Measurements from ENCODE around the gene BTBD2.

BTBD2 gene

DNA sequence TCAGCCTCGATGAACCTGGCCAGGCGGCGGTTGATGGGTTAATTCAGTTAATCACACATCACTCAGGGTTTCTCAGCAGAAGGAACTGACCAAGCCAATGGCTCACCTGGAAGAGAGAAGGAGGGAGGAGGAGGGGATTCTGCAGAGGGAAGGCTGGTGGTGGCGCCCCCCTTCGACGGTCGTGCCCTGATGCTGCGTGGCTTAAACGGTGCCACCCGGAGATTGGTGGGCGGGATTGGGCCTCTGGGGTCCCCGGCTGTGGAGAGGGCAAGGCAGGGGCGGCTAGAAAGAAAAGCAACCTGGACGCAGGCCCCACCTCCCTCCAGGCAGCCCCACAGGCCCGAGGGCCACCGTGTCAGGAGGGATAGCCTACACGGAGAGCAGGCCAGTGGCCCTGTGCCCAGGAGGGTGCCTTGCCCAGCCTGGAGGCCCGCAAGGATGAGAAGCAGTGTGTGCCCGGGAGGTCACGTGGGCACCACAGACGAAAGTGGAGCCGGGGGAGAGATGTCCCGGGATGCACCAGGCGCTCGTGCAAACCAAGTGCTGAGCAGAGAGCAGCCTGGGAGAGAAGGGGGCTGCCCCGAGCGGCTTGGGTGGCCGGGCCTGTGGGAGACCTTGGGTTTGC is 58.5 kb downstream of the BTBD2 start:
- no peak for DNase-seq

- DNase-seq, result no peak
These were observed 59.4 kb downstream of the BTBD2 start for GRCh38 chr19:1956122-1956494.

DNA sequence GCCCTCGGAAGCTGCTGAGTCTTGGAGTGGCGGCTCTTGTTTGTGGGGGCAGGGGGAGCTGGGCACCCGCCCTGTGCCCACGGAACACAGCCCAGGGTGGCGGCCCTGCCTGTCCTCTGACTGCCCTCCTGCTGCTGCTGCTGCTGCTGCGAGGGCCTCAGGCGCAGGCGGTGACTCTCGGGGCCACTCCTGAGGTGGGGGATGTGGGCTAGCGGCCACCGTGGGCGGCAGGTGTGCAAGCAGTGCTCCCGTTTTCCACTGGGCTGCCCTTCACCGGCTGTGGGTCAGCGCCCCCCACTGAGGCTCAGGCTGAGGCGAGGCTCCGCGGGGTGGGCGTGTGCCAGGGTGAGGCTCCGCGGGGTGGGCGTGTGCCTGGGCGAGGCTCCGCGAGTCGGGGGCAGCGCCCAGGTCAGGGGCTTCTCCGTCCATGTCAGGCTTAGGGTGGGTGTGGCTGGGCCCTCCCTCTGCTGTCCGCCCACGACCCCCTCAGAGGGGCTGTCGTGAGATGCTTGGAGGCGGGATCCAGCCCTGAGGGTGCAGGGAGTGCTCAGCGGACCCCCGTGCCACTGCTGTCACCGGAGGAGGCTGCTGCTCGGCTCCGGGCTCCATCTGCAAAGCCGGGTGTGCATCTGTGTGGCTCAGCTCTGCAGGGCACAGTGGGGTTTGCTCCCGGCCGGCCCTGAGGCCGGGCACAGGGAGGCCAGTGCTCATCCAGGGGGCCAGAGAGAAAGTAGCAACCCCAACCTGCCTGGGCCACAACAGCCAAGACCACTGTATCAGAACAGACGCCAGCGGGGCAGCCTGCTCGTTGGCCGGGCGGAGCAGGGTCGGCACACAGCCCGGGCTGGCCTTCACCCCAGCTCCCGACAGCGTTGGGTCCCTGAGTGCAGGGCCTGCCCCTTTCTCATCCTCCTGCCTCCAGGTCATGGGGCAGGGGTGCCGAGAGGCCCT is 60.1 kb downstream of the BTBD2 start:
- DNase-seq, result no peak

- DNase-seq, result no peak
These were observed 61.0 kb downstream of the BTBD2 start for GRCh38 chr19:1954532-1954933.

DNA sequence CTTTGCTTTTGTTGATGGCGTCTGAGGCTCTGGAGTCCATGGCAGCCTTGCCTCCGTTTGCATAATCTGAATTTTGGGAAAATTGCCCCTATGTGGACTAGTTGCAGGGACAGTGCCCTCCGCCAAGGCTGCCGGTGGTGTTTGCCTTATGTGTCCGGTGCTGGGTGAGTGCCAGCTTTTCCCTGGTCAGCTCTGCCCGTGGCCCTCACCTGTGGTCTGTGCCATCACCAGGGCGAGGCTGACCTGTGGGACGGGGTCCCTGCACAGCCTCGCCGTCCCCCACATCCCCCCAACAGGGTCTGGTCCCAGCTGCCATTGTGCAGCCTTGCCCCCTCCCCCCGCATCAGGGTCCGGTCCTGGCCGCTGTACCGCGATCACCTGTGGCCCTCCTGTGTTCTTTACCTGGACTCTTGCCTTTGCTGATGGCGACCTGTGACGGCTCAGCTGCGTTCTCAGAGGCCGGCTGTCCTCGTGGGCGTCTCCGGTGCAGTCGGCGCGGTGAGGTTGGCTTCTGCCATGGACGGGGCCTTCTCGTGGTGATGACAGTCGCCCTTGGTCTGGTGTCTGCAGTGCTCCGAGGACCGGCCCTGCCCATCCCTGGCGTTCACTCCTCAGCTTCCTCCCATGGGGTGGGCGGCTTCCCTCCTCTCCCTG is 61.9 kb downstream of the BTBD2 start:
- no peak for DNase-seq

DNA sequence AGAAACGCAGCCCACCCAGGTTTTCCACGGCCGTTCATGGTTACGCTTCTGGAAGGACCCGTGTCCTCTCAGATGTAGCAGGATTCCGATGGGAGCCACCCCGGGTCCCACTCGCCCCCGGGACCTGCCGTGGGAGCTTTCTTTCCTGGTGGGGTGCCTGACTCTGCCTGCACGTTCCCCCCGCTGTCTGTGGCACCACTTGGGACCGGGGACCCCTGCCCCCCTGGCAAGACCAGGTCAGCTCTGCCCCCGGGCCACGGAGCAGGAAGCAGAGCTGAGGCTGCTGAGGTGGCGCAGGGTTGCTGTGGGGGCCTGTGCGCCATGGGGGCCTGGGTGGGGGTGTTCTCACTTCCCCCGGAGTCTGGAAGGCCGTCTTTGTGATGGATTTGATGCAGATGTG is 62.5 kb downstream of the BTBD2 start:
- DNase-seq, result no peak

GRCh38 chr19:1952635-1953034 is 62.9 kb downstream of the BTBD2 start:
- no peak for DNase-seq

GRCh38 chr19:1950640-1951039 is 64.9 kb downstream of the BTBD2 start:
- no peak for DNase-seq

- no peak for DNase-seq
These were observed 66.0 kb downstream of the BTBD2 start for GRCh38 chr19:1949304-1950101.

DNA sequence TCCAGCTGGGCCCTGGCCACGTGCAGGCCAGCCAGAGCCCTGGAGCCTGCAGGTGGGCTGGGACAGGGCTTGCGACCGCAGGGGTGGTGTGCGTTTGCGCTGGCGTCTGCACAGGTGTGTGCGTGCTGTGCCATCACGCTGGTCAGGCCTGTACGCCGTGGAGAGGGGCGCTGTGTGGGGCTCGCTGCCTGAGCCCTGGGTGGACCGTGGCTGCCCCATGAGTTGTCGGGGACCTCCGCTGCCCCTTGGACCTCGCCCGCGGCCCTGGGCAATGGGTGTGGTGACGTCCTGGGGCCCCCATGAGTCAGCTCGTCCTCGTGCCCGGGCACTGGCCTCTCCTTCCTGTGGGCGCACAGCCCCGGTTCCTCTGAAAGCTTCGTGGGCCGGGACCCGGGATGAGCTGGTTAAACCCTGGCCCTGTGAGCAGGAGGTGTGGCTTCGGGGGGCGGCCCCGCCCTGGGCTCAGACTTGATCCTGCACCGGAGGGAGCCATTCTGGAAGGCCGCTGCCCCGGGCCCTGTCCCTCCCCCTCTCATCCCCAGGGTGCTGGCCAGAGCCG is 67.8 kb downstream of the BTBD2 start:
- DNase-seq, result no peak

DNA sequence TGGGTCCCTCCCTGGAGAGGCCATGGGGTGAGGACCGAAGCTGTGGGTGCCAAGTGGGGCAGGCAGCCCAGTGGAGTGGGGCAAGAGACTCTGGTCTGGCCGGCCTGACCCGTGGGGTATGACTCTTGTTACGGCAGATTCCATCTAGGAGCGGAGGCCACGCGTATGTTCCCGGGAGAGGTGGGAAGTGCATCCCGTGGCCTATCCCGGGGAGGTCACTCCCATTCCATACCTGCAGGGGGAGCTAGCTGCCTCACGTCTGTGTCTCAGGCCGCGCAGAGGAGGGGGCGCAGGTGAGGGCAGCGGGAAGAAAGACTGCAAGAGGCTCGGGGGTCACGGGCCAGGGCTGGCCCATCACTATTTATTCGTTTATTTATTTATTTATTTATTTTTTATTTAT is 69.6 kb downstream of the BTBD2 start:
- DNase-seq, result no peak

DNA sequence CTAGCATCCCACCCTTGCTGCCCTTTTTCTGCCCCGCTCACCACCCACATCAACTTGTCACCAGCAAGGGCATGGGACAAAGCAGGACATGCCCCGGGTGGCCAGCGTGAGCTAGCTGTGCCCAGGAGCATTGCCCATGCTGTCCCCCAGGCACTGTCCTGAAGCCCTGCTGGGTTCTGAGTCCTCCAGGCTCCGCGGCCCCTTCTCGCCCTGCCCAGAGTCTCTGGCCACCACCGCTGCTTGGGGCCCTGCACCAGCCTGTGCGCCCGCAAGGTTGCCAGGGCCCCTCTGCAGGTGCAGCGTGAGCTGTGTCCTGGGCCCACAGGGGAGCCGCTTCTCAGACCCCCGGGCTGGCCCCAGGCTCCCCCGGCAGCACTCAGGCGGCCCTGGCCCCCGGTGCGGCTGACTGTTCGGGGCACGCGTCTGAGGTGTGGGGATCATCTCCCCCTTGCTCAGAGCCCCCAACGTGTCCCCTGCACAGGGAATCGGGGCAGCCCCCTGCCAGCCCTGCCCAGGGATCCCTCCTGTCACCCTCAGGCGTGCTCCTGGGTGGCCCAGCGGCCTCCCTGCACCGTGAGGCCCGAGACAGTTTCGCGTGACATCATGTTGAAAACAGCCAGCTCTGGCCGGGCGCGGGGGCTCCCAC is 70.5 kb downstream of the BTBD2 start:
- no peak for DNase-seq

GRCh38 chr19:1944088-1944915 is 71.2 kb downstream of the BTBD2 start:
- DNase-seq, result no peak

DNA sequence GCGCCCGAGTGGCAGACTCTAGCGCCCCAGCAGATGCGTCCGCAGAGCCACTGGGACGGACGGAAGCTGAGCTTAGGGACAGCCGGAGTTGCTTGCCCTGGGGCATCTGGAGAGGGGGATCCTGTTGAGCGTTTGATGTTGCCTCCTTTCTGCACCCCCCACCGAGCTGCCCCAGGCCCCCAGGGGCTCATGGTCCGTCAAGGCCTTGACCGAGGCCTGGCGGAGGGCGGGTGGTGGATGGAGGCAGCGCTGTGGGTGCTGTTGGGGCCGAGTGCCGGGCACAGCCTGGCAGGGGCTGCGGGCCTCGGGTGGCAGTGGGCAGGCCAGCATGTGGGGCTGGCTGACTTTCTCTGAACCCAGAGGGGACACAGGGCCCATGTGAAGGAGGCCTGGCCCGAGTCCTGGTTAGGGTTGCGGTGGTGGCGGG is 71.8 kb downstream of the BTBD2 start:
- DNase-seq, result no peak

DNA sequence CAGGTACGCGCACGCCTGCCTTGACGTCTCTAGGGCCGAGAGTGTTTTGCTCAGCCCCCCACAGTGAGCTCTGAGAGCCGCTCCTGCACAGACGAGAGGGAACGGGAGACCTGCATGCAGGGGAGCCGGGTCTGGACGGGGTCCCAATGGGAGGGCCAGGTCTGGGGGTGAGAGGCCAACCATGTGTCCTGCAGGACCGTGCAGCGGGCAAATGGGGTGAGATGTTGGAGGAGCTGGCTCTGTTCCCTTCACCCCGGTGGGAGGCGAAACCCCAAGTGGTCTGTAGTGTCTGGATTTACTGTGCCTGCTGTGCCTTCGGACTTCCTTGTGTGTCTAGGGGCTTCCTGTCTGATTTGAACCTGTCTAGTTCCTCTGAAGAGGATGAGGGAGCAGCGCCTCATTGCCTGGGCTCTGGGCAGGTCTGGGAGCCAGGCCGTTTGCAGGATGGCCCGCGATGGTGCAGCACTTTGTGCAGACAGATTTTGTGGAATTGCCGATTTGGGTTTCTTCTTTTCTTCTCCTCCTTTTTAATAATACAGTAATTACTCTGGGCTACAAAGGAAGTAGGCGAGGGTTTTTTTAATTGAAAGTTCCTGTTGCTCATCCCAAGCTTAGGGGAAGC is 72.5 kb downstream of the BTBD2 start:
- DNase-seq, result no peak

DNA sequence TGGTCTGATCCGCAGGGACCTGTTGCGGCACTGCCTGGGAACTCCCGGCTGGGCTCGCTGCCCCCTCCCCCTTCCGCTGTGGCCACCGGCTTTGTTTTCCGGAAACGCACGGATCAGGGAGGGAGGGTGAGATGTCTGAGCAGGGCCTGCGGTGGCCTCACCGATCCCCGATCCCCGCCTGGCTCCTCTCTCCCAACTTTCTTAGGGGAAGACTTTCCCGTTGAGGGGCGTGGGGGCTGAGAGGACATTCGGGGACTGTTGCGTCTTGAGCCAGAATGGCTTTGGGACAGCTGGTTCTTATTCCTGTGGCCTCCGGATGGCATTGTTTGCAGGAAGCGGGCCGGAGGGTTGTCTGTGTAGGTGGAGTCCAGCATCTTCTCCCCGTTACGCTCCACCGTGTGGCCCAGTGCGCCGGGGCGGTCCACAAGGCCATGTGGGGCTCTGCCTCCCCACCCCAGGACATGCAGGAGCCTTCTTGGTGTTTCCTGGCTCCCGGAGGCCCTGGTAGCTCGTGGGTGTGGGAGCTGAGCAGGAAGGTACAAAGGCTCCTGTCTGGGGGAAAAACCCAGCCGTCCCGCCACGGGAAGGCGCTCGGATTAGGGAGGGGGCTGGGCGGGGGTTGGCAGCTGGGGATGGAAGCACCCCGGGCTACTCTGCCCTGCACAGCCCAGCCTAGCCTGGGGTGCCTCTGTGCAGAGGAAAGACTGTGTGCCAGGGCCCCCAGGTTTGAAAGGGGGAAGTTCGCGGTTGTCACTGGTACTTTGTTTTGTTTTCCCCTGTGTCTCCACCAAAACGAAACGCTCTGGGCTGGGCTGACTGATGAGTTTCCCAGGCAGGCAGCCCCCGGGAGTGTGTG is 73.2 kb downstream of the BTBD2 start:
- peak; percentile 73 for DNase-seq

DNA sequence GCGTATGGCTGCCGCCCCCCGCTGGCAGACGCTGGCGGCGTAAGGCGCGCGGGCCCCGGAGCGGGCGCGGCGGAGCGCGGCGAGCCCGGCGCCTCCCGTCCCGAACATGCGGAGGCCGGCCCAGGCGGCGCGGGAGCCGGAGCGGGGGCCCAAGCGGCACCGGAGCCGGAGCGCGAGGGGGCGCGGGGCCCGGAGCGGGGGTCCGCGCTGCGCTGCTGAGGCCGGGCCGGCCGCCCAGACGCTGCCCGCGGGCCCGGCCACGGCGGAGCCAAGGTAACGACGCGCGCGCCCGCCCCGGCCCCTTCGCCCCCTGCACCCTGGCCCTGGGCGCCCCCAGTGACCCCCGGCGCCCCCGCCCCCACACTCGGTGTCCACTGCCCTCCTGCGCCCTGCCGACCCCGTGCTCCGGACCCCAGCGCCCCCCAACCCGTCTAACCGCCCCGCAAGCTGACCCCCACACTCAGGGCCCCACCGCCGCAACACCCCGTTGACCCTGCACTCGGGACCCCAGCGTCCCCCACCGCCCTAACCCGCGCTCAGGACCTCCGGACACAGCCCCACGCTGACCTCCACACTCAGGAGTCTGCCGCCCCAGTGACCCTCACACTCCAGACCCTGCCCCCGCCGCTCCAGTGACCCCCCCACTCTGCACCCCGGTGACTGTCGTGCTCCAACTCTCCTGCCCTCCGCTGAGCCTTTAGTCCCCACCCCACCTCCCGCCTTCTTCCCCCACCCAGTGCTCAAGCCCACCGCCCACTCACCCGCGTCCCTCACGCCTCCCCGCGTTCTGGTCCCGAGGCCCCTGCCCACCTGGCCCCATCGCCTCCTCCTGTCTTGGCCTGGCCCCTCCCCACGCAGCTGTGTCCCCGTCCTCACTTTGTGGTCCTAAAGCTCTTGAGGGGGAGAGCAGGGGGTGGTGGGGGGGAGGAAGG is 74.1 kb downstream of the BTBD2 start, which contains the start of gene CSNK1G2:
CSNK1G2 (plus strand) TSS at position 27 of the 932 bp plus-strand sequence. CDS start 28,601 bp downstream, outside the sequence.
- DNase-seq, result no peak

GRCh38 chr19:1938071-1938470 is 77.4 kb downstream of the BTBD2 start:
- no peak for DNase-seq

Measured in activated effector memory CD4-positive, alpha-beta T cell treated with Interleukin-2 at 50 U/mL for 16 hours (primary cell).